Dermis microvascular lymphatic vessel endothelial cell (primary cell): ENCODE data around the gene WDR59. TPM values are rescaled to one million over a fixed set of nuclear protein-coding genes. Genes with fewer than 3 reads are reported as not detected.
A peak's percentile ranks its signal among the peaks of the same experiment; 100 is the strongest.
"Not testable (repeated sequence)": the region's sequence is repeated elsewhere in the genome, so short reads cannot be mapped to it uniquely, and the experiment has no call there.

Experiments
- DNase-seq, 2 donors: peaks; one replicate each; pipeline versions ENCODE4 v3.0.0 to v3.0.0-alpha.2; 2010; ENCODE audit warnings: low read depth in 2 of 2
- total RNA-seq: library from RNA; depleted of rRNA; stranded (reverse); fragments of >200 nt; gene quantifications from 2 replicates; pipeline ENCODE4 v1.2.1, GENCODE V29; 2014

Gene WDR59
- total RNA-seq, 1 donor from 2014 or later, result 10.0 TPM

- DNase-seq, result not testable (repeated sequence)
Measured at GRCh38 chr16:75013123-75013522, 28.2 kb upstream of the WDR59 start.

GRCh38 chr16:75012380-75013081 lies 27.6 kb upstream of the WDR59 start:
- peak in 1 of 2 donors; percentile 90 for DNase-seq

DNA sequence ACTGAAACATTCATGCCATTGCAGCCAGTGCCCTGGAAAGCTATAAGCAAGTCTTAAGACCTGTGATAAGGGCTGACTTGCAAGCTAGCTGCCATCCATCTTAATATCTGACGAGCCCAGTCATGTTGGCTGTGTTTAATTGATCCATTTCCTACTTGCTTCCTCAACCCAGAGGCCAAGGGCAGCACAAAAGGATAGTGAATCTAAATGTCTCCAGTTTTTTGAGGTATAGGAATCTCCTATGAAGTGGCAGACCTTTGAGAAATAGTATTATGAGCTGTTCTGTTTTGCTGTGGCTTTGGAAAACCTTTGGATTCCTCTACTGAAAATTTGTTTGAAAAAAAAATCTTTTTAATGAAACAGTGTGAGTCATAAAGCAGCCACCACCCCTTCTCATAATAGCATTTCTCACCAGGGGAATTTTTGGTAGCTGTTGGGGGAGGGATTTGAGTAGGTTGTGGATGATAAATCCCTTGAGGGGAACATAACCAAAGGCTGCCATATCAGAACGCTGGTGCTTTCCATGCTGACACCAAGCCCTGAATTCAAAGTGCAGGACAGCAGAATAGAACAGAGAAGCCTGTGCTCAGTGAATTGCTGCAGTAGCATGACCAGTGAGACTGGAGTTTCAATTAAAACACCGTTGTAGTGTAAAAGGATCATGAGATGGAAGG lies 26.8 kb upstream of the WDR59 start:
- DNase-seq, result peak; percentile 65 to 90

DNA sequence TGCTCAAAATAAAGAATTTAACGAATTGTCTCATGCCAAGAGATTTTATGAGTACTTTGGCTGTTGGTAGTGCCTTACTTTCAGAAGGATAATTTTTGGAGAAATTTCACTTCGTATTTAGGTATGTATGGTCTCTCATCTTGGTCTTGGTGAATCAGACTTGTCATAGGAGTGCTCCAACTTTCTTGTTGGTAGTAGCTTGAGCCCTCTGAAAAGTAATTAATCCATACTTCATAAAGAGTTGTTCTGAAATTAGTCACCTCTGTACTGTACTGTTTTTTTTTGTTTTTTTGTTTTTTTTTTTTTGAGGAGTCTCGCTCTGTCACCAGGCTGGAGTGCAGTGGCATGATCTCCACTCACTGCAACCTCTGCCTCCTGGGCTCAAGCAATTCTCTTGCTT lies 25.5 kb upstream of the WDR59 start:
- DNase-seq, result no peak

- no peak for DNase-seq
Measured at GRCh38 chr16:75007443-75007842, 22.5 kb upstream of the WDR59 start.

- no peak for DNase-seq
Measured at GRCh38 chr16:75005697-75006096, 20.8 kb upstream of the WDR59 start.

DNA sequence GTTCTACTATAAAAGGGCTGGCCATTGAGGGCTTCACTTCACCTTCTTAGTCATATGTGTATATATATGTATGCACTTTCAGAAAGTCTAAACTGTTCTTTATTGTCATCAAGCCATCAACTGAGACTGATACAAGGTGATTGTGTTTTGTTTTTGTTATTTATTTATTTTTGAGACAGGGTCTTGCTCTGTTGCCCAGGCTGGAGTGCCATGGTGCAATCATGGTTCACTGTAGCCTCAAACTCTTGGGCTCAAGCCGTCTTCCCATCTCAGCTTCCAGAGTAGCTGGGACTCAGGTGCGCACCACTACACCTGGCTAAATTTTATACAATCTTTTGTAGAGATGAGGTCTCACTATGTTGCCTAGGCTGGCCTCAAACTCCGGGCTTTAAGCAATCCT lies 19.5 kb upstream of the WDR59 start:
- DNase-seq, result no peak

- no peak for DNase-seq
Measured at GRCh38 chr16:75003931-75004330, 19.0 kb upstream of the WDR59 start.

DNA sequence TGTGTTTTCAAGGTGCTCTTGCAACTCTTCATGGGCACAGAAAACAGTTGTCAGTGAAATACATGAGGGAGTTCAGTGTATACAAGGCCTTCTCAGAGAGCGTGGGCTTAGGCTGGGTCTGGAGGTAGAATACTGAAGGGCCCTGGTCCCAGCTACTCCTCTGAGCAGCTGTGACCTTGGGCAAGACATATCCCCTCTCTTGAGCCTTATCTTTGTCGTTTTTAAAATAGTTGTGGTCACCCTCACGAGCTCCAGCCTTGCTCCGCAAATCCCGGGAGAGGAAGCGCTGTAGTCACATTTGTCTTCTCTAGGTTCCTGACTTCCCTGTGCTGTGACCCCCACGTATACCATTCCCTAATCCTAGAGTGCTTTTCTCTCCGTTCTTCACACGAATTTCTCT lies 17.6 kb upstream of the WDR59 start:
- DNase-seq, result no peak

DNA sequence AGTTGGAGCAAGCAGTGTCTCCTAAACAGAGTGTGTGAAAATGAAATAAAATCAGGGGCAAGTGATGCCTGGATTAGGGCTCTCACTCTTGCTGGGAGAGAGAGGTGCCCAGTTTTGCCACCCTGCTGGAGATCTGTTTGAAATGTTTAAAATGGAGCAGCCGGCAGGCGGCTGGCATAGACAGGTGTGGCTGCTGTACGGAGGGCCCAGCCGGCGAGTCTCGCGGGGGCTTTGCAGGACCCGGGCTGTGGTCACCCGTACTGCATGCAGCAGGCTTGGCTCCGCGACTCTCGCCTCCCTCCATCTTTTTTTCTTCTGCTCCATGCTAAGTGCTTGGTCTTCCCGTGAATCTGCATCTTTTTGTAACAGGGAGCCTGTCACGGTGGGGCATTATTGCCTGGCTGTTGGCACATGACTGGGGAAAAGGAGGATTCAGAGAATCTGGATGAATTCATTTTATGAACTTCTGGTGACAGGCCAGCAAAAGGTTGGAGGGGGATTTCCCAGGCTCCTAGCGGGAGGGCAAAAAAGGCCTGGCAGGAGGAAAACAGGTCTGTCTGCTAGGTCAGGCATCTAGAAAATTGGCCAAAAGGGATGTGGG lies 15.7 kb upstream of the WDR59 start:
- DNase-seq, result peak in 1 of 2 donors; percentile 52

DNA sequence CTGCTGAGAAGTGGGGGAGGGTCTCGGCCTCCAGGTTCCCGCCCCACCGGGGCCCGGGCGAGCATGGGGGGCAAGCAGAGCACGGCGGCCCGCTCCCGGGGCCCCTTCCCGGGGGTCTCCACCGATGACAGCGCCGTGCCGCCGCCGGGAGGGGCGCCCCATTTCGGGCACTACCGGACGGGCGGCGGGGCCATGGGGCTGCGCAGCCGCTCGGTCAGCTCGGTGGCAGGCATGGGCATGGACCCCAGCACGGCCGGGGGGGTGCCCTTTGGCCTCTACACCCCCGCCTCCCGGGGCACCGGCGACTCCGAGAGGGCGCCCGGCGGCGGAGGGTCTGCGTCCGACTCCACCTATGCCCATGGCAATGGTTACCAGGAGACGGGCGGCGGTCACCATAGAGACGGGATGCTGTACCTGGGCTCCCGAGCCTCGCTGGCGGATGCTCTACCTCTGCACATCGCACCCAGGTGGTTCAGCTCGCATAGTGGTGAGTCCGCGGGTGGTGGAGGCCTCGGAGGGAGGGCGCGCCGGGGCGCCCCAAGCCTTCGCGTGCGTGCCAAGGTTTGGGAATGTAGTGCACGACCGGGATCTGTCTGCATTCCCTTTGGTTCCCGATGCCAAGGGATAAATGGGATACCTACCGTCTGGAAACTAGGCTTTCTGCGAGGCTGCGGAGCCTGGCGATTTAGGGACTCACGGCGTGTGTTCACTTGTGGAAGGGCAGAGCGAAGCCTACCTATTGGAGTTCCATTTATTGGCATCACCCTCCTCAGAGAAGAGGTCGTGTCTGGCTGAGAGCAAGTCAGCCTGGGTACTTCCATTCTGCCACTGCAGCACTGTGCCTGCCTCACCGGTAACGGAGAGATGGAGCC lies 14.9 kb upstream of the WDR59 start:
- peak in 1 of 2 donors; percentile 24 for DNase-seq

- peak in 1 of 2 donors; percentile 25 for DNase-seq
Measured at GRCh38 chr16:74999219-74999608, 14.3 kb upstream of the WDR59 start.

- DNase-seq, result peak; percentile 52 to 82
Measured at GRCh38 chr16:74998481-74999218, 13.7 kb upstream of the WDR59 start, which contains the start of gene ZNRF1. ZNRF1 (plus strand) TSS chr16:74999024; CDS start chr16:74999672, 648 bp downstream.

- DNase-seq, result no peak
Measured at GRCh38 chr16:74997042-74997491, 12.1 kb upstream of the WDR59 start.

- DNase-seq, result no peak
Measured at GRCh38 chr16:74995986-74996385, 11.1 kb upstream of the WDR59 start.

- DNase-seq, result no peak
Measured at GRCh38 chr16:74991593-74992403, 6.9 kb upstream of the WDR59 start.

DNA sequence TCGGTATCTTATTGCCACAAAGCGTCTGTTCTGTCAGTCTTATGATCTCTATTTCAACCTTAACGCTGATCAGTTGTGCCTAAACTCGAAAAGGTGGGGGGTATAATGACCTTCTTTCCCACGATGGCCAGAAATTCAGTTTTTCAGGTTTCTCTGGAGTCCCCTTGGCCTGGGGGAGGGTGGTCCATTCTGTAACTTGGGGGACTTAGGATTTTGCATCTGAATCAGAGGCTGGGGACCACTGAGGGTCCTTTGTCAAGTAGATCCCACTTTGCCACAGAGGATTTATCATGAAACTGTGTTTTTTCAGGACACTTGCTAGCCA lies 6.3 kb upstream of the WDR59 start:
- no peak for DNase-seq

- DNase-seq, result no peak
Measured at GRCh38 chr16:74990832-74991231, 5.9 kb upstream of the WDR59 start.

DNA sequence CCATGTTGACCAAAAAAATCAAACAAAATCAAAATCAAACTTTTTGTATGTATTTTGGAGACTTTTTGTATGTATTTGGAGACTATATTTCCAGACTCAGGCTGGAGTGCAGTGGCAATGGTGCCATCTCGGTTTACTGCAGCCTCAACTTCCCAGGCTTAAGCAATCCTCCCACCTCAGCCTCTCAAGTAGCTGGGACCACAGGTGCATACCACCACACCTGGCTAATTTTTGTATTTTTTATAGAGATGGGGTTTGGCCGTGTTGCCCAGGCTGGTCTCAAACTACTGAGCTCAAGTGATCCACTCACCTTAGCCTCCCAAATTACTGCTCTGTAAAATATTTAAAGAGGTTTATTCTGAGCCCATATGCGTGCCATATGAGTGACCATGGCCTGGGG lies 4.9 kb upstream of the WDR59 start:
- DNase-seq, result not testable (repeated sequence)

GRCh38 chr16:74987027-74987681 lies 2.2 kb upstream of the WDR59 start:
- no peak for DNase-seq
